Frontal cortex (tissue), 4 donors: ENCODE measurements around the gene CNGB1. TPM values are rescaled to one million over a fixed set of nuclear protein-coding genes. Genes with fewer than 3 reads are reported as not detected.
"Not testable (repeated sequence)": the region's sequence is repeated elsewhere in the genome, so short reads cannot be mapped to it uniquely, and the experiment has no call there.

Experiments
- DNase-seq, 2 donors: peaks; one replicate each; pipeline ENCODE4 v3.0.0; 2012; ENCODE audit warnings: low spot score in 2 of 2
- FAIRE-seq: peaks from 2 replicates; lab custom pipeline; 2012; peaks lifted over from hg19 to GRCh38; lab: Jason Lieb, UNC
- total RNA-seq: library from RNA; depleted of rRNA; stranded (reverse); fragments of >200 nt; gene quantifications from one replicate; pipeline ENCODE4 v1.2.3, GENCODE V29; 2014
- donor health status: control.
- donor health status: control.
- donor health status: control.

The CNGB1 gene
- total RNA-seq, 1 donor from 2014 or later: 1.2 TPM

GRCh38 chr16:57939872-57940224 lies 31.1 kb downstream of the CNGB1 start:
- DNase-seq (no peak), FAIRE-seq (no peak)

GRCh38 chr16:57938936-57939871 lies 31.7 kb downstream of the CNGB1 start:
- no peak for DNase-seq
- no peak for FAIRE-seq

GRCh38 chr16:57938484-57938883 lies 32.4 kb downstream of the CNGB1 start:
- DNase-seq (no peak), FAIRE-seq (no peak)

- no peak for FAIRE-seq
Observed at GRCh38 chr16:57937861-57938260, 33.1 kb downstream of the CNGB1 start.

DNA sequence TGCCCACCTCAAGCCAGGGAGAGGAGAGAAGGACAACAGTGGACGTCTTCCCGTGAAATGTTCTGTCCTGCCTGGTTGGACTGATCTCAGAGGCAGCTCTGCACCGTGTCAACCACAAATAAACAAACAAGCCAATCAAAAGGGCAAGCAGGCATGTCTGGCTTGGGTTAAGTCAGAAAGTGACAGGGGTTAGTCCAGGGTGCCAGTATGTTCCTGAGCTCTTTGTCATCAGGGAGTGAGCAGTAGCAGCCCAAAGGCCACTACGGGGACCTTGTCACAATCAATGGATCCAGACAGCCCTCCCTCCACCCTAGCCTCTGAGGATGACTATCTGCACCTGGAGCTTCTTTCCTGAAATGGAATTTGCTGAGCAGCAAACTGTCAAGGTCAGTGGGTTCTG lies 35.0 kb downstream of the CNGB1 start:
- DNase-seq: no peak
- FAIRE-seq: no peak

More at GRCh38 chr16:57937861-57938260, 33.1 kb downstream of the CNGB1 start:
- DNase-seq: no peak

GRCh38 chr16:57930533-57930932 lies 40.4 kb downstream of the CNGB1 start:
- FAIRE-seq: no peak
- DNase-seq: no peak

GRCh38 chr16:57929250-57929649 lies 41.7 kb downstream of the CNGB1 start:
- FAIRE-seq: no peak
- DNase-seq: no peak

- FAIRE-seq: no peak
- DNase-seq: no peak
Observed at GRCh38 chr16:57926041-57926440, 44.9 kb downstream of the CNGB1 start.

GRCh38 chr16:57925310-57925709 lies 45.6 kb downstream of the CNGB1 start:
- DNase-seq: no peak
- no peak for FAIRE-seq

- FAIRE-seq: no peak
Observed at GRCh38 chr16:57924514-57924913, 46.4 kb downstream of the CNGB1 start.

DNA sequence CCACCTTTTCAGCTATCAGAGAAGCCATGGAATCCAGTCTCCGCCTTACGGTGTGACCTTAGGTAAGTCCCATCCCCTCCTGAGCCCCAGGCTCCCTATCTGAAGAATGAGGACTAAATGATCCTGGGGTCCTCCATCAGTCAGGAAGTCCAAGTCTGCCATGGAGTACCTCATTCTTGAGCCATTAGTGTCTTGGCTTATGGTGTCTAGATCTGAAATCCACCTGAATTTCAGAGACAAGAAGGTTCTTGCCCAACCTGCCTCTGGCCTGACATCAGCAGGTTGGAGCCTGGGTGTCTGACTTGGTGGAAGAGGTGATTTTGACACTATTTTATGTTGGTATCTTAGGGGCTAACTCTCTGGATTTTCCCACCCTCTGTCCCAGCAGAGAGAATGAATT lies 47.1 kb downstream of the CNGB1 start:
- no peak for FAIRE-seq

More at GRCh38 chr16:57924514-57924913, 46.4 kb downstream of the CNGB1 start:
- DNase-seq: no peak

DNA sequence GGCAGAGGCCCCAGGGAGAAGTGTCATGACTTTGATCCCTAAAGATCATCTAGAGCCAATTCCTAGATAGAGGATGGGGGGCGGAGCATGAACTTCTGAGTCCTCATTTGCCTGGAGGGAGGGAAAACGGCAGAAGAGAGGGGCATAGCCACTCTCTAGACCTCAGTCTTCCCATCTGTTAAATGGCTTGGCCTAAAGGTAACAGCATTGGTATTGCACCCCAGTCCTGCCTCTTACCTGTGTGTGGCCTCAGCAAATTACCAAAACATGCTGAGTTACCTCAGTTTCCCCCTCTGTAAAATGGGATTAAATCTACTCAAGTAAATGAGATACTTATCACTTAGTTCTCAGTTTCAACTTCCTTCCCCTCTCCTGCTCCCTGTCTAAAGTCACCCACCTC lies 47.5 kb downstream of the CNGB1 start:
- FAIRE-seq (no peak), DNase-seq (no peak)

More for the DNA sequence above, 47.1 kb downstream of the CNGB1 start:
- no peak for DNase-seq

GRCh38 chr16:57920880-57921229 lies 50.1 kb downstream of the CNGB1 start:
- FAIRE-seq (no peak), DNase-seq (no peak)

GRCh38 chr16:57920215-57920879 lies 50.6 kb downstream of the CNGB1 start:
- FAIRE-seq (no peak), DNase-seq (no peak)

GRCh38 chr16:57918994-57919393 lies 51.9 kb downstream of the CNGB1 start:
- FAIRE-seq: no peak
- no peak for DNase-seq

GRCh38 chr16:57918444-57918843 lies 52.5 kb downstream of the CNGB1 start:
- FAIRE-seq (no peak), DNase-seq (no peak)

- FAIRE-seq, DNase-seq: not testable (repeated sequence)
Observed at GRCh38 chr16:57917929-57918328, 53.0 kb downstream of the CNGB1 start.

DNA sequence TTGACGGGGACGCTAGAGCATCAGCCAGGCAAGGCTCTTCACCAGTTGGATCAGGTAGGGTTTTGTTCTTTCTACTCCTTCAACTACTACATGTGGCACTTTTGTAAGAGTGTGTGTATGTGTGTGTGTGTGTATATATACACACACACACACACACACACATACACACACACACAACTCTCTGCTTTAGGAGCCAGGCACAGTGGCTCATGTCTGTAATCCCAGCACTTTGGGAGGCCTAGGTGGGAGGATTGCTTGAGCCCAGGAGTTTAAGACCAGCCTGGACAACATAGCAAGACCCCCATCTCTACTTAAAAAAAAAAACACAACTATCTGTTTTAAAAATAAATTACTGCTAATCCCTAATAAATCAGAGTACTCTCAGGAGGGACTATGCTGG lies 53.4 kb downstream of the CNGB1 start:
- FAIRE-seq, DNase-seq: not testable (repeated sequence)

DNA sequence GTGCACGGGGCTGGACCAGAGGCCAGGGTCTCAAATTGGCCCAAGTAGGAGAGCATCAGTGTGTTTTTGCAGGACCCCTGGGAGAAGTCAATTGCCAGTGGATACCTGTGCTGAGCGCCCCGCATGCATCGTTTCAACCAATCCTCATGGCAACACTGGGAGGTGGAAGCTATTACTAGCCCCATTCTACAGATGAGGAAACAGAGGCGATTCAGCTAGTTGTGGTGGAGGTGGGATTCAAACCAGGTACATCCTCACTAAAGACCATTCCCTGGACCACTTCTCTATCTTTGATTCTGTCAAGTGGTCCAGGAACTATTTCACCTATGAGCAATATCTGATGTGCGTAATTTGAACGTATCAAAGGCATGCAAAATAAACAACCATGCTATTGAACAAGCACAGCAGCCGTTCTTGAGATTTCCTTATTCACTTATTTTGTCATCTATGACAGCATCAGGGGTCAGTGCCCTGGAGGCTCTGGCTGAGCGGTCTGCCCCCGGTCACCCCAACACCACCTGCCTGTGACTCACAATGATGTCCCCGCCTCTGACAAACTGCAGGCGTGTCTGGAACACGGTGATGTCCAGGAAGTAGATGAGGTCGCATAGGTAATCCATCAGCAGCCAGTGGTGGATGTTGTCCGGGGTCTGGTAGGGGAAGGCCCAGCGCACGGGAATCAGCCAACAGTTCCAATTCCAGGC lies 54.0 kb downstream of the CNGB1 start:
- no peak for DNase-seq
- no peak for FAIRE-seq

- FAIRE-seq (no peak), DNase-seq (no peak)
Observed at GRCh38 chr16:57915811-57916488, 55.0 kb downstream of the CNGB1 start.
